ENCODE measurements around the gene PPM1N.

DNA sequence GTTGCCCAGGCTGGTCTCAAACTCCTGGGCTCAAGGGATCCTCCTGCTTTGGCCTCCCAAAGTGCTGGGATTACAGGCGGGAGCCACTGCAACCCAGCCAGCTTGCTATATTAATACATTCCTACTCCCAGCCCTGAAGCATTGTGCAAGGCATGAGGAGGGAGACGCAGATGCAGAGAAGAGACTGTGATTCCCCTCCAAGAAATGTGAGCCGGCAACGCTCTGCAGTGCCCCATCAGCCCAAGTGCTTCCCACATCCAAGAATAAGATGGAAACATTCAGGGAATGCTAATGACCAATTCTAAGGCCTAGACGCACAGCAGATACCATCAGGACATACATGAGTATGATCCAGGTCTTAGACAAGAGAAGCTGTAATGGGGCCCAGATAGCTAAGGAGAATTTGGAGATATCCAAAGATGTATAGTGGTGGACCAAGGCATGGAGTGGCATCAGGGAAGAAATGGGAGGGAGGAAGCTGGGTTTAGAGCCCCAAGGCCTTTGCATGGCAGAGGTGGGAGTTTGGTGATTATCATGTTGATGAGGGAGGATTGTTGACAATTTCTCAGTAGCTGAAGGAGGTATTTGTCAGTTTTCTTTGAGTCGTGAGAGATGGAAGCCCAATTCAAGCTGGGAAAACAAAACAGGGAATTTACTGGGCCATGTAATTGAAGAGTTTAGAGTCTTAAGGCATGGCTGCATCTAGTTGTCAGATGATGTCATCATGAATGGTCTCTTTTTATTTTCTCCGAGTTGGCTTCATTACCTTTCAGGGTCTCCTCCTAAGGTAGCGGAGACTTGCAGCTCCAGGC is 2.9 kb downstream of the PPM1N start:
- TF ChIP-seq, protein P1, sequence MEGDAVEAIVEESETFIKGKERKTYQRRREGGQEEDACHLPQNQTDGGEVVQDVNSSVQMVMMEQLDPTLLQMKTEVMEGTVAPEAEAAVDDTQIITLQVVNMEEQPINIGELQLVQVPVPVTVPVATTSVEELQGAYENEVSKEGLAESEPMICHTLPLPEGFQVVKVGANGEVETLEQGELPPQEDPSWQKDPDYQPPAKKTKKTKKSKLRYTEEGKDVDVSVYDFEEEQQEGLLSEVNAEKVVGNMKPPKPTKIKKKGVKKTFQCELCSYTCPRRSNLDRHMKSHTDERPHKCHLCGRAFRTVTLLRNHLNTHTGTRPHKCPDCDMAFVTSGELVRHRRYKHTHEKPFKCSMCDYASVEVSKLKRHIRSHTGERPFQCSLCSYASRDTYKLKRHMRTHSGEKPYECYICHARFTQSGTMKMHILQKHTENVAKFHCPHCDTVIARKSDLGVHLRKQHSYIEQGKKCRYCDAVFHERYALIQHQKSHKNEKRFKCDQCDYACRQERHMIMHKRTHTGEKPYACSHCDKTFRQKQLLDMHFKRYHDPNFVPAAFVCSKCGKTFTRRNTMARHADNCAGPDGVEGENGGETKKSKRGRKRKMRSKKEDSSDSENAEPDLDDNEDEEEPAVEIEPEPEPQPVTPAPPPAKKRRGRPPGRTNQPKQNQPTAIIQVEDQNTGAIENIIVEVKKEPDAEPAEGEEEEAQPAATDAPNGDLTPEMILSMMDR (conservative IDR thresholded peaks at IDR 0.05; ENCODE audit: low read depth, low read length) = no peak
- TF ChIP-seq POLR2A (IDR thresholded peaks at IDR 0.05; ENCODE audit: low read depth, low read length) = no peak
- no peak for TF ChIP-seq MAZ (IDR thresholded peaks at IDR 0.05; ENCODE audit: borderline replicate concordance, low read depth, low read length)
